KOPT-K1 (cell line): ENCODE data around the gene RPTOR.
A peak's percentile ranks its signal among the peaks of the same experiment; 100 is the strongest.

Experiments used
- H3K27ac ChIP-seq: fragments of 200-600 bp; sonication (generic); 2 replicates; pipeline ENCODE4 v1.5.1; 2016; ENCODE audit warnings: antibody characterized with exemption, mild to moderate bottlenecking, low read depth, low read length; ENCODE audit not compliant: poor library complexity, severe bottlenecking
- H3K36me3 ChIP-seq: fragments of 200-600 bp; sonication (generic); 2 replicates; pipeline ENCODE4 v1.5.1; 2017; ENCODE audit warnings: antibody characterized with exemption, mild to moderate bottlenecking, low read length, moderate library complexity; ENCODE audit not compliant: insufficient read depth
- H3K9me3 ChIP-seq: fragments of 200-600 bp; sonication (generic); 2 replicates; pipeline ENCODE4 v1.5.1; 2017; ENCODE audit warnings: antibody characterized with exemption, low read length, mild to moderate bottlenecking; ENCODE audit not compliant: insufficient read depth, poor library complexity, severe bottlenecking

Gene RPTOR

DNA sequence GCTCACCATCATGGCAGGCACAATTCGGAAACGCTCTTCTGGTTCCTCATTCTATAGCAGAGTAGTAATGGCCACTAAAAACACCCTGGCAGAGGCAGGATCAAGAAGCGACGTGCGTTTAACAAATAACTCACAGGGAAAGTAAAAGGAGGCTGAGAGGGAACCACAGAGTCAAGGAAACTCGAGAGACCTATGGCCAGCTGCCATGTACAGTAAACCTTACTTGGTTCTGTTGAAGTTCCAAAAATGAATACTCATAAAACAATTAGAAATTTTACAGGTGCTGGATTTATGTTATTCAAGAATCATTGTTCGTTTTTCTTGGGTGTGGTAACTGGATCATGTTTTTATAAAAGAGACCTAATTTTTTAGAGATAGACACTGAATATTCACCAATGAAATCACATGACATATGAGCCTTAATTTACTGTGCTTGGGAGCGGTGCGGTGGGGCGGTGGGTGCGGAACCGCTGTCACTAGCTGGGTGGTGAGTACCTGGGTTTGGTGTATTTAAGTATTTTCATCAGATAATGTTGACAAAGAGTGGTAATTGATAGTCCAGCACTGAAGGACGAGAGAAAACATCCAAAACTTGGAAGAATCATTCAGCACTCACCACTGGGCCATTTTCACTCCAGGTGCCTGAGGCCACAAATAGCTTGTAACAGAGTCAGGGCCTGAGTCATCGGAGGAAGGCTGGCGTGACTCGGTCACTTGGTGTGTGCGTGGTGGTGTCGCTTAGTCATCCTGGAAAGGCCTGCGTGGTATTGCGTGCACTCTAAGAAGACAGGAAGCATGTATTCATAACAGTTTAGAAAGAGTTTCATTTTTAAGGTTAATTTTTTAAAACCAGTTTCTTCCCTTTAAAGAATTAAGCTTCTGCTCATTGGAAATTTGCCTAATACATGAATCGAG lies 311.6 kb downstream of the RPTOR start:
- Histone ChIP-seq H3K36me3 (peaks cover 90% of the 10 kb centered on the region), H3K27ac (peak overlapping the region; percentile 77), H3K9me3 (no peaks in the 10 kb centered on the region)

DNA sequence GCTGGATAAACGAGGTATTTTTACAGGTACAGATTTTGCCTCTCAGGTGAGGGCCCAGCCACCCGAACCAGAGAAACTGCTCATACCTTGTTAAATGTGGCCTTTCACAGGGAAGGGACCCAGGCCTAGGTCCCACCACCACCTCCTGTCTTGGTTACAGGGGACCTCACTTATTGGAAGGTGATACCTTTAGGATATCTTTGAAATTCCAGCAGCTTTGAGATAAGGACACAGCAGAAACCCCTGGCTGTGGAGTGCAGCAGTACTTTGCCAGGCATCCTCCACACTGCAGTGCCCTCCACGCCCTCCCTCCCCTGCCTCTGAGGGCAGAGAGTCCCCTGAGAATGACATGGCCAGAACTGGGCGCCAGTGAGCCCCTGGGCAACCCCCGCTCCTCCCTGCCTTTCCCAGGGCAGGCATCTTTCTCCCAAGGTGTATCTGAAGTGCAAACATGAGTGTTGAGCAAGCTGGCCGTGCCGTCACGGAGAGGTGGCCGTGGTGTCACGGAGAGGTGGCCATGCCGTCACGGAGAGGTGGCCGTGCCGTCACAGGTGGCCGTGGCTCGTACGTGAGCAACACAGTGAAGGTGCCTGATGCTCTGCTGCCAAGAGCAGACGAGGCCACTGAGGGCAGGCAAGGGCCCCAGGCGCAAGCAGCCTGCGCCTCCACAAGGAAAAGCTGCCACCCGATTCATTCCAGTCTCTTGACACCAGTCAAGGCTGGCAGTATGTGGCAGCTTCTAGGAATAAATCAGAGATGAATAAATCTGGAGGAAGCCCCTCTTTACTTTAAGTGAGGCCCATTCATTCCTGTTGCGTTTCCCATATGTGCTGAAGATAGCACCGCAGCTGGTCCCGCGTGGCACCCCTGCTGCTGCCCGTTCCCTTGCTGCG lies 312.5 kb downstream of the RPTOR start:
- Histone ChIP-seq H3K36me3 (peaks cover 85% of the 10 kb centered on the region), H3K27ac (peak overlapping the region; percentile 77), H3K9me3 (no peaks in the 10 kb centered on the region)

DNA sequence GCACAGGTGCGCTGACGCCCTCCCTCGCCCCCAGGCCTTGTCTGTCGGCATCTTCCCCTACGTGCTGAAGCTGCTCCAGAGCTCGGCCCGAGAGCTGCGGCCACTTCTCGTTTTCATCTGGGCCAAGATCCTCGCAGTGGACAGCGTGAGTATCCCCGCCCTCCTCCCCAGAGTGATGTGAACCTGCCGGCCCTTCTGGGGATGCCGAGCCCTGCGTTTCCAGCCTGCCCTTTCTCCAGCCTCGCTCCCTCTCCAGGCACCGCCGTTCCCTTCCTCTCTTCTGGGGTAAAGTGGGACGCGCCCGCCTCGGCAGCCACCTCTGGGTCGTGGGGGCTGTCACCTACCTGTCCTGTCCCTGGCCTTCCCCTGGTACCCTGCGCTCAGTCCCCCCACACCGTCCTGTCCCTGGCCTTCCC lies 313.1 kb downstream of the RPTOR start:
- H3K9me3 ChIP-seq = no peaks in the 10 kb centered on the region
- peak overlapping the region; percentile 77 for H3K27ac ChIP-seq
- peaks cover 83% of the 10 kb centered on the region for H3K36me3 ChIP-seq

DNA sequence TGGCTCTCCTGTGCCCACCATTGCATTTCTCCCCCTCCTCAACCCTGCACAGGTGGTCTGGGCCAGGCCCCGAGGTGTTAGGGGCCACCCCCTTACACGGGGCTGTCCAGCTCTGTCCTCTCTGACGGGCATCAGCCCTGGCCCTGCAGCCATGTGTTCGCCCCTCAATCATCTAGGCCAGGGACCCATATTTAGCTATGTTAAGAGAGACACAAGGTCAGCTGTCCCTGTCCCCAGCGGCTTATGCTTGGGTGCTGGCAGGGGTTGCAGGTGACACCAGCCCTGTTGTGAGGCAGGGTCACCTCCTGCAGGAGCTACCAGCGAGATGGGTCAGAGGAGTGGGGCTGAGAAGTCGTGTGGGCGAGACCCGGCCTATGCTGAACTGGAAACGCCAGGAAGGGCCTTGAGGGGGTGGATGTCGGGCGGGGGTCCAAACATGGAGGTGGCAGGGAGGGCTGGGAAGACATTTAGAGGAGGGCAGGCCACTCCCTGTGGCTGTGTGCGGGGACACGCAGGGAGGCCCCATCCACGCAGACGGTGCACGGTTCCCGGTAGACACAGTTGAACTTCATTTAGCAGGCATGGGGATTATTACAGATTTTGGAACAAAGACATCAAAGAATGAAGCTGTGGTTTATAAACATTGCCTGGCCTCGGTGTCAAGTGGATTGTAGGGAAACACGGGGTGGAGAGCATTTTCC lies 313.8 kb downstream of the RPTOR start:
- Histone ChIP-seq H3K27ac (peak overlapping the region; percentile 77), H3K9me3 (no peaks in the 10 kb centered on the region), H3K36me3 (peaks cover 83% of the 10 kb centered on the region)

DNA sequence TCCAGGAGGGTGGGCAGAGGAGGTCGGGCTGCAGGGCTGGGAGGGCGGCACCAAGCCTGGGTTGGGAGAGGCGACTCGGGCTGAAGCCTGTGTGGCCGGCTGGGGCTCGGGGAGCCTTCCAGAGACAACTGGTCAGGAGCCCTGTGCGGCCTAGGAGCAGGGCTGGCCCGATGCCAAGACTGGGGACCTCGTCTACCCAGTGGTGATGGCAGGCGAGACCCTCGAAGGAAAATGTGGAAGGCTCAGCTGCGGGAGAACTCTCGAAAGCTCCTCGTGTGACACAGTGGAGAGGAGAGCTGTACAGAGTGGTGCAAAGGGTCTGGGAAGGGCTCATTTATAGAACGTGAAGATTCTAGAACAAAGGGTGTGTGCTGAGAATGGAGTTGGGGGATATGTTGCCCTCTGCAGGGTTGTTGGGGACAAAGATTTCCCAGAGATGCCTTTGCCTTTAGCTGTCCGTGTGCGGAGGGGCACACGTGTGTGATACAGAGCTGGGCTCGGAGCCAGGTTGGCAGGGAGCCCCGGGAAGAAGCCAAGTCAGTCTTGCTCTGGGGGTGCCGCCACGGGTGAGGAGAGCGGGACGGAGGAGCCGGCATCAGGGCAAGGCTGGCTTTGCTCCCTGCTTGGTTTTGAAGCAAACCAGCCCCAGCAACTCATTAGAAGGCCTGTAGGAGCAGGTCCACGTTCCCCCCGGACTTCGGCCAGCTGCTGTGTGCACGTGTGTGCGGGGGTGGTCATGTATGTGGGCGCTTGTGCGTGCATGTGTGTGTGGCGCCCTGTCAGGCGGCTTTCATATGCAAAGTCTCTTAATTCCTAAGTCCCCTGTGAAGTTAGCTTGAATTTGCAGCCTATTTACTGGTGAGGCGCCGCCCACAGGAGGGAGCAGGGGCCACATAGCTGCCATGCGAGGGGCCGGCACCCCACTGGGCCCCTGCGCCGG lies 314.6 kb downstream of the RPTOR start:
- peaks cover 84% of the 10 kb centered on the region for H3K36me3 ChIP-seq
- peak overlapping the region; percentile 77 for H3K27ac ChIP-seq
- no peaks in the 10 kb centered on the region for H3K9me3 ChIP-seq

DNA sequence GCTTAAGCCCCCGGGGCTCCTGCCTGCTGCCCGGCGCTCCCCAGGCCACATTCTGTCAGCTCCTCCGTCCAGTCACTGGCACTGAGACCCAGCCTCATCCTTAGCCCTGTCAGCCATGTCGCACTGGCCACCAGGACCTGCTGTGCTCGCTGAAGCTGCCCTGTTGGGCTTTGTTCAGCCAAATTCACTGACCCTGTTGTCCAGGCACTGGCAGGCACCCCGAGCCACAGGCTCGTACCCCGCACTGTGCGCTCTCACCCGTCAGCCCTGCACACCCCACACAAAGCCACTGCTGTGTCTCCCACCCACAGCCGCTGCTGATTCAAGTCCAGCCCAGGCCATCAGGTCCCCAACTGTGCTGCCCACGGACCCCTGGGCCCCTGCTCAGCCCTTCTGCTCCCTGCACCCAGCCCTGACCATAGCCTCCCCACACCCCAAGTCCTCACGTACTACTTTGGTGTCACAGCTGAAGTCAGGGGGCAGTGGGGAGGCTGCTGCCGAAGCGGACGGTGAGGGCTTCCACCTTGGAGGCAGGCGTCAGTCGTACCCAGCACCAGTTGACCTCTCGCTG lies 315.5 kb downstream of the RPTOR start:
- Histone ChIP-seq H3K27ac (peak overlapping the region; percentile 77), H3K36me3 (peaks cover 80% of the 10 kb centered on the region)

DNA sequence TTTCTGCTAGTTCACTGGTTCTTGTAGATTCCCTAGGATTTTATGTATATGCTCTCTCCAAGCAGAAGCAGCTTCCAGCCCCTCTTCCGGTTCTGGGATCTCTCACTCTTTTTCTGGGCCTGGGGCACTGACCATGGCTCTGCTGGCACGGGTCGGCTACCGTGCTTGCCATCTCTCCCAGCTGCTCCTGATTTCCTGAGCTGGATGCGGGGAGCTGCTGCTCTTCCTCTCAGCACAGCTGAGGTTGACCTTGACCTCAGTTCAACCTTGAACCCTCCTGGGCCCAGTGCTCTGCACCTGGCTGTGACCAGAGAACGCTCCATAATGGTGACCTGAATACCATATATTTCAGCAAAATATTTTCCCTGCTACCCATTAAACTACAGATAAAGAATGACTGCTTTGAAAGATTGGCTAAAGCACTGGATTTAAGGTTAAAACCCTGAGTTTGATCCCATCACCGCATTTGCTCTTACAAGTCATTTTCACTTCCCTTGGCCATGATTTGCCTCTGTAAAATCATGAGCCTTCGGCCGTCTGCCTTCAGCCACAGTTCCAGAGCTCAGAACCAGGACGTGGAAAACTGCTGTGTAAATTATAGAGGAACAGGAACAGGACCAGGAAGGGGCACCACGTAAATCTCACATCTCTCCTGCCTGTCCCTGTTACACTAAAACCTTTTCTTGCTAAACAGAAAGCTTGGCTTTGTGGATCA lies 316.2 kb downstream of the RPTOR start:
- H3K9me3 ChIP-seq = no peaks in the 10 kb centered on the region
- H3K27ac ChIP-seq = peak overlapping the region; percentile 77
- peaks cover 73% of the 10 kb centered on the region for H3K36me3 ChIP-seq

More for the DNA sequence above, 315.5 kb downstream of the RPTOR start:
- no peaks in the 10 kb centered on the region for H3K9me3 ChIP-seq

DNA sequence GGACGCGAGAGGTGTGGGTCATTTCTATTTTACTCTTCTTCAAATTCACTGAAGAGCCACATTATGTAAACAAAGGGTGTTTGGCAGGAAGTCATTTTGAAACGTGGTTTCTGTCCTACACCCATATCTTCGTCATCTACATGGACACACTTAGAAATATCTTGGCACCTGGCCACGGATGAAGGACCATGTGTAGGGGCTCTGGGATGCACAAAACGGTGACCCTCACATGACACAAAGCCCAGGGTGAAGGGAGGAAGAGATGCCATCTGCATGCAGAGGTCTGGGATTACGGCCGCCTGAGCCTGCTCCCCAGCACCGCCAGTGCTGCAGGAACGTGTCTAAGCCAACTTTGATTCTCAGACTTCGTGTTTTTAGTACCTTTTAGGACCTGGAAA lies 316.8 kb downstream of the RPTOR start:
- peak overlapping the region; percentile 77 for H3K27ac ChIP-seq
- H3K36me3 ChIP-seq = peaks cover 68% of the 10 kb centered on the region
- no peaks in the 10 kb centered on the region for H3K9me3 ChIP-seq

DNA sequence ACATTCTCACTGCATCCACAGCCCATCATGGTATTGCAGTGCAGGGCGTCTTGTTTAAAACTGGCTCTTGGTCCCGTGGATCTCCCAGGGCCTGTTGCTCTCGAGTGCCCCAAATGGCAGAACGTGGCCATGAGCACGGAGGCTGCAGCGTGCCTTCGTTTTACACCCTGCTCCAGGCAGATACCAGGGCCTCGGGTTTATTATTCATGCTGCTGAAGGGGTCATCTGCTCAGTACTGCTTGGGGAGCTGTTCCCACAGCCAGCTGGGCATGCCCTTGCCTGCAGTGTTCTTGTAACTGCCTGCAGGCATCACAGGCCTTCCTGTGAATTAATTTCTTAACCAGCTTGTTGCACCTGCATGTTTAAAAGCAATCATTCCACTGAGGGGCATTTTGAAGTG lies 317.3 kb downstream of the RPTOR start:
- peak overlapping the region; percentile 77 for H3K27ac ChIP-seq
- H3K36me3 ChIP-seq = peaks cover 67% of the 10 kb centered on the region
- H3K9me3 ChIP-seq = no peaks in the 10 kb centered on the region

DNA sequence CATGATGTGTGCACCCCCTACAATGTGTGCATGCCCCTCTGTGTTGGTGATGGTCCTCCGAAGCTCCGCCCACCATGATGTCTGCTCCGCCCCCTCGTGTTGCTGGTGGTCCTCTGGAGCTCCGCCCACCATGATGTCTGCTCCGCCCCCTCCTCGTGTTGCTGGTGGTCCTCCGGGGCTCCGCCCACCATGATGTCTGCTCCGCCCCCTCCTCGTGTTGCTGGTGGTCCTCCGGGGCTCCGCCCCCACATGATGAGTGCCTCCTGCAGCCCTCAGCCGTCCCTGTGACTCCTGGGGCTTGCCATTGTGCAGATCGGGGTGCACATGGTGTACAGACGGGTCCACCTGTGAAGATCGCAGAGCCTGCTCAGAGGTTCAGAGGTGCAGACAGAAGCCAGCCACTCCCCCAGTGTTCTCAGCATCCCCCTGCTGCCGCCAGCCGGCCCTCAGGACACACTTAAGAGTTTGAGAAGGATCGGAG lies 317.9 kb downstream of the RPTOR start:
- Histone ChIP-seq H3K36me3 (peaks cover 62% of the 10 kb centered on the region), H3K27ac (peak overlapping the region; percentile 77), H3K9me3 (no peaks in the 10 kb centered on the region)

DNA sequence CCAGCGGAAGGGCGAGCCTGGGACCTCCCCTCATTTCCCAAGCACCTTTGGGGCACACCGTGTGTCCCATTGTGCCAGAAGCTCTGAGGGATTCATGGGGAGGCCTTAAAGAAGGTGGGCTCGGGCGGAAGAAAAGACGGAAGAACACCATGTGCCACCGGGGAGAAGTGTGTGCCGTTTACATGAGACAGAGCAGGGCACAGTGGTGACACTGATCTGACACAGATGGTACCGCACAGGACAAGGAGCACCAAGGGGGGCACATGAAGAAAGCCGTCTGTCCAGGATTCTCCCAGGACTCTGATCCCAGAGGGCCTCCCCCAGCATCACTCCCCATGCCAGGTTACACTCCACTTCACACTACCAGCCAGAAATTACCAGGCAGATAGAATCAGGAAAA lies 318.3 kb downstream of the RPTOR start:
- Histone ChIP-seq H3K36me3 (peaks cover 57% of the 10 kb centered on the region), H3K27ac (peak overlapping the region; percentile 77), H3K9me3 (no peaks in the 10 kb centered on the region)

DNA sequence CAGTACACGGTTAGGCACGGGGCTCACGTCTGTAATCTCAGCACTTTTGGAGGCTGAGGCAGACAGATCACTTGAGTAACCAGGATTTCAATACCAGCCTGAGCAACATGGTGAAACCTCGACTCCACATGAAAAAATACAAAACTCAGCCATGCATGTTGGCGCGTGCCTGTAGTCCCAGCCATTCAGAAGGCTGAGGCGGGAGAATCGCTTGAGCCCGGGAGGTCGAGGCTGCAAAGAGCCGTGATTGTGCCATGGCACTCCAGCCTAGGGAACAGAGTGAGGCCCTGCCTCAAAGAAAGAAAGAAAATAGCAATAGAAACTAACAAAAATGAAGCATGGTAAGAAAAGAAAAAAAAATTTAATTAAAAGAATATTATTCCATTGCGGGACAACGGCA lies 319.0 kb downstream of the RPTOR start:
- Histone ChIP-seq H3K36me3 (peaks cover 51% of the 10 kb centered on the region), H3K9me3 (no peaks in the 10 kb centered on the region), H3K27ac (no peak overlapping the region)

DNA sequence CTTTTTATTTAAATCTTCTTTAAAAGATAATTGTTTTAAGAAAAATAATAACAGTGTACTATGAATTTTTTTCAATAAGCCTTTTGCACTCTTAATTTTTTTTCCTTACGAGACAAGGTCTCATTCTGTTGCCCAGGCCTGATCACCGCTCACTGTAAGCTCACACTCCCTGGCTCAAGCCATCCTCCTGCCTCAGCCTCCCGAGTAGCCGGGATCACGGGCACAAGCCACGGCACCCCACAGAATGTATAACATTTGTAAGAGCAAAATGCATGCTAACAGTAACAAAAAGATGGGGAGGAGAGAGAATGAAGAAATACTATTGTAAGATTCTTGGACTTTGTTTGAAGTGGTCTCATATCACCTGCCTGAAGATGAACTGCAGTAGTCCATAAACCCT lies 320.1 kb downstream of the RPTOR start:
- Histone ChIP-seq H3K9me3 (no peaks in the 10 kb centered on the region), H3K36me3 (peaks cover 44% of the 10 kb centered on the region), H3K27ac (no peak overlapping the region)
